ENCODE results near the gene ZNF443.
"Not testable (repeated sequence)": the region's sequence is repeated elsewhere in the genome, so short reads cannot be mapped to it uniquely, and the experiment has no call there.

- not testable (repeated sequence) for TF ChIP-seq USF2 (IDR thresholded peaks at IDR 0.05; ENCODE audit: borderline replicate concordance, low read depth, low read length); TAF1 (IDR thresholded peaks at IDR 0.05; ENCODE audit: borderline replicate concordance, low read depth, low read length); CTCF (IDR thresholded peaks at IDR 0.05); POLR2AphosphoS5 (IDR thresholded peaks at IDR 0.05; ENCODE audit: low read depth, low read length); EP300 (IDR thresholded peaks at IDR 0.05; ENCODE audit: borderline replicate concordance in 1 of 2, low read depth in 1 of 2, low read length in 1 of 2); FOXM1 (IDR thresholded peaks at IDR 0.05; ENCODE audit: low read depth); EZH2phosphoT487 (IDR thresholded peaks at IDR 0.05; ENCODE audit: borderline replicate concordance, low read depth); CHD2 (IDR thresholded peaks at IDR 0.05; ENCODE audit: low read length, partially characterized antibody); GATA2 (CRISPR knock-in tag; IDR thresholded peaks at IDR 0.05)
These were observed 10.0 kb downstream of the ZNF443 start for GRCh38 chr19:12430726-12431299.

Measured in SK-N-SH (cell line).